Measurements from ENCODE around the gene FOXN3.

- no peak for TF ChIP-seq CTCF (IDR thresholded peaks at IDR 0.05)
- no peak for TF ChIP-seq POLR2A (IDR thresholded peaks at IDR 0.05)
Observed at GRCh38 chr14:89332031-89332430, 85.0 kb downstream of the FOXN3 start.
